Pancreas (tissue), 10 donors: ENCODE results near the gene SLC16A1. TPM values are rescaled to one million over a fixed set of nuclear protein-coding genes. Genes with fewer than 3 reads are reported as not detected.

Experiments
- ATAC-seq, 4 donors: fragments of 200-7000 bp; cut with Tn5 transposase; one replicate each; pipeline versions ENCODE4 v1.8.0 to v1.9.1; 2020; ENCODE audit warnings: mild to moderate bottlenecking in 4 of 4, moderate library complexity in 4 of 4
- DNase-seq, 6 donors: peaks; one replicate each; pipeline ENCODE4 v3.0.0-alpha.2; 2020
- FAIRE-seq: peaks from 2 replicates; lab custom pipeline; 2012; peaks lifted over from hg19 to GRCh38; lab: Jason Lieb, UNC
- H3K27ac ChIP-seq, 4 donors: fragments of 200-600 bp; sonication (generic); 1 replicate in 3 of 4; 2 replicates in 1 of 4; pipeline versions ENCODE4 v1.5.0 to v1.8.0; 2020
- H3K27me3 ChIP-seq, 4 donors: fragments of 200-600 bp; one replicate each; pipeline ENCODE4 v1.8.0; 2021
- H3K36me3 ChIP-seq, 3 donors: fragments of 200-600 bp; sonication (generic) in 1 of 3; one replicate each; pipeline versions ENCODE4 v1.5.0 to v1.8.0; 2020 to 2021
- H3K4me1 ChIP-seq, 3 donors: fragments of 200-600 bp; one replicate each; pipeline ENCODE4 v1.8.0; 2021
- H3K4me3 ChIP-seq, 4 donors: fragments of 200-600 bp; sonication (generic) in 2 of 4; one replicate each; pipeline versions ENCODE4 v1.5.0 to v1.8.0; 2020 to 2021
- H3K9me3 ChIP-seq, 4 donors: fragments of 200-600 bp; one replicate each; pipeline ENCODE4 v1.8.0; 2021
- CTCF ChIP-seq, 4 donors: fragments of 200-600 bp; sonication (generic) in 3 of 4; IDR thresholded peaks; one replicate each; pipeline versions ENCODE4 v1.5.0 to v1.8.0; 2021; ENCODE audit warnings: antibody characterized with exemption in 4 of 4
- WGBS, 2 donors: extraction: QIAGEN DNeasy Blood & Tissue Kit; methylation state at CpG; one replicate each; pipeline ENCODE4 v1.1.7; 2013; 5-methylcytosine and 5-hydroxymethylcytosine counted together
- intact Hi-C, 3 donors: fragments of 100-400 bp; cut with DNase I; formaldehyde crosslinking; loops; one replicate each; pipeline versions ENCODE4 v1.11.1 to v1.14.2; 2022
- polyA plus RNA-seq, 2 donors: library from polyadenylated mRNA; stranded (reverse); fragments of 200-250 nt; gene quantifications; one replicate each; pipeline ENCODE4 v1.2.3, GENCODE V29; 2013
- total RNA-seq, 6 donors: library from RNA; stranded (reverse); fragmentation: NEBNext Ultra II Directional in 4 of 6; extraction: Animal tissue kit (Norgen Biotek cat#: 25700) in 4 of 6; gene quantifications; one replicate each; pipeline versions ENCODE4 v1.2.1 to v1.2.4, GENCODE V29; 2021 to 2023
- donor health status: healthy with polysubstance abuse.
- donor health status: DM: no; HTN: no; CAD: no; lungs with moderate emphysema.
- donor health status: DM: no; HTN: no; CAD: no.
- donor health status: control.
- donor health status: control.
- donor health status: Bipolar disorder and iron deficiency.
- donor health status: DM: yes; HTN: yes; CAD: no.
- donor health status: DM: no; HTN: no; CAD: no.
- donor health status: DM: no; HTN: no; CAD: no.
- donor health status: DM: yes; HTN: yes; CAD: no.

The SLC16A1 gene
- total and polyA plus RNA-seq, 8 donors = 0.42 to 5.2 (median 2.1) TPM

- H3K27ac ChIP-seq = peak overlapping the region in 1 of 4 donors; percentile 37
- no peaks in the 10 kb centered on the region for H3K27me3 ChIP-seq
- no peak for DNase-seq
- no peaks in the 10 kb centered on the region for H3K9me3 ChIP-seq
- peak in 3 of 4 donors; percentile 48 to 72 (median 69) for ATAC-seq
- no peak overlapping the region for H3K4me3 ChIP-seq
- WGBS, 2 donors = 56 to 64% methylated on average over 4 of the region's 4 CpGs
- TF ChIP-seq CTCF (IDR thresholded peaks at IDR 0.05) = no peak
- H3K4me1 ChIP-seq = peaks cover 0 to 12% (median 9%) of the 10 kb centered on the region in 3 donors
- no peaks in the 10 kb centered on the region for H3K36me3 ChIP-seq
- FAIRE-seq = no peak
- intact Hi-C loops = no loop called here
Measured at GRCh38 chr1:112904831-112905261, 51.1 kb downstream of the SLC16A1 start.

- FAIRE-seq (no peak), ATAC-seq (peak in 1 of 4 donors; percentile 48), DNase-seq (no peak)
- H3K36me3 ChIP-seq = no peaks in the 10 kb centered on the region
- no peak for TF ChIP-seq CTCF (IDR thresholded peaks at IDR 0.05)
- intact Hi-C loops = no loop called here
- WGBS, 2 donors = 84 to 89% methylated on average over 5 of the region's 5 CpGs
- no peaks in the 10 kb centered on the region for H3K27me3 ChIP-seq
- peaks cover 0 to 12% (median 9%) of the 10 kb centered on the region in 3 donors for H3K4me1 ChIP-seq
- H3K9me3 ChIP-seq = no peaks in the 10 kb centered on the region
- H3K4me3 ChIP-seq = no peak overlapping the region
- H3K27ac ChIP-seq = no peak overlapping the region
Measured at GRCh38 chr1:112904071-112904830, 51.7 kb downstream of the SLC16A1 start.

GRCh38 chr1:112902221-112902620 lies 53.8 kb downstream of the SLC16A1 start:
- no peak overlapping the region for H3K4me3 ChIP-seq
- TF ChIP-seq CTCF (IDR thresholded peaks at IDR 0.05) = no peak
- no peaks in the 10 kb centered on the region for H3K27me3 ChIP-seq
- H3K9me3 ChIP-seq = no peaks in the 10 kb centered on the region
- ATAC-seq = no peak
- intact Hi-C loops = no loop called here
- no peaks in the 10 kb centered on the region for H3K36me3 ChIP-seq
- H3K27ac ChIP-seq = no peak overlapping the region
- FAIRE-seq = no peak
- peaks cover 0 to 12% (median 9%) of the 10 kb centered on the region in 3 donors for H3K4me1 ChIP-seq
- DNase-seq = no peak

- peaks cover 0 to 12% (median 9%) of the 10 kb centered on the region in 3 donors for H3K4me1 ChIP-seq
- 75 to 88% methylated on average over 2 of the region's 2 CpGs for WGBS, 2 donors
- H3K27me3 ChIP-seq = no peaks in the 10 kb centered on the region
- no peak for FAIRE-seq
- no peak overlapping the region for H3K27ac ChIP-seq
- H3K9me3 ChIP-seq = no peaks in the 10 kb centered on the region
- intact Hi-C loops = no loop called here
- no peak for ATAC-seq
- no peak for DNase-seq
- no peaks in the 10 kb centered on the region for H3K36me3 ChIP-seq
- no peak for TF ChIP-seq CTCF (IDR thresholded peaks at IDR 0.05)
- no peak overlapping the region for H3K4me3 ChIP-seq
Measured at GRCh38 chr1:112901387-112901786, 54.6 kb downstream of the SLC16A1 start.

GRCh38 chr1:112896783-112897182 lies 59.2 kb downstream of the SLC16A1 start:
- Histone ChIP-seq H3K9me3 (no peaks in the 10 kb centered on the region), H3K4me3 (no peak overlapping the region), H3K27me3 (no peaks in the 10 kb centered on the region), H3K36me3 (no peaks in the 10 kb centered on the region), H3K4me1 (no peaks in the 10 kb centered on the region), H3K27ac (no peak overlapping the region)
- FAIRE-seq (no peak), ATAC-seq (no peak), DNase-seq (no peak)
- TF ChIP-seq CTCF (IDR thresholded peaks at IDR 0.05) = no peak
- intact Hi-C loops = no loop called here
